Transverse colon (tissue), 3 donors: ENCODE results near the gene SCRN2.

Experiments used
- POLR2A ChIP-seq: fragments of 450-650 bp; IDR thresholded peaks from one replicate; pipeline ENCODE4 v1.6.1; 2016; ENCODE audit warnings: antibody characterized with exemption, mild to moderate bottlenecking, moderate library complexity
- TF ChIP-seq, protein P1 (sequence below), 5 experiments: fragments of 200-600 bp in 3 of 5; fragments of 450-650 bp in 2 of 5; sonication (generic) in 3 of 5; IDR thresholded peaks; 1 replicate in 2 of 5; 2 replicates in 3 of 5; pipeline ENCODE4 v1.5.1; 2016 to 2017; ENCODE audit warnings: antibody characterized with exemption in 5 of 5, inconsistent platforms in 3 of 5, mild to moderate bottlenecking in 2 of 5, moderate library complexity in 1 of 5

- TF ChIP-seq, protein P1, sequence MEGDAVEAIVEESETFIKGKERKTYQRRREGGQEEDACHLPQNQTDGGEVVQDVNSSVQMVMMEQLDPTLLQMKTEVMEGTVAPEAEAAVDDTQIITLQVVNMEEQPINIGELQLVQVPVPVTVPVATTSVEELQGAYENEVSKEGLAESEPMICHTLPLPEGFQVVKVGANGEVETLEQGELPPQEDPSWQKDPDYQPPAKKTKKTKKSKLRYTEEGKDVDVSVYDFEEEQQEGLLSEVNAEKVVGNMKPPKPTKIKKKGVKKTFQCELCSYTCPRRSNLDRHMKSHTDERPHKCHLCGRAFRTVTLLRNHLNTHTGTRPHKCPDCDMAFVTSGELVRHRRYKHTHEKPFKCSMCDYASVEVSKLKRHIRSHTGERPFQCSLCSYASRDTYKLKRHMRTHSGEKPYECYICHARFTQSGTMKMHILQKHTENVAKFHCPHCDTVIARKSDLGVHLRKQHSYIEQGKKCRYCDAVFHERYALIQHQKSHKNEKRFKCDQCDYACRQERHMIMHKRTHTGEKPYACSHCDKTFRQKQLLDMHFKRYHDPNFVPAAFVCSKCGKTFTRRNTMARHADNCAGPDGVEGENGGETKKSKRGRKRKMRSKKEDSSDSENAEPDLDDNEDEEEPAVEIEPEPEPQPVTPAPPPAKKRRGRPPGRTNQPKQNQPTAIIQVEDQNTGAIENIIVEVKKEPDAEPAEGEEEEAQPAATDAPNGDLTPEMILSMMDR (IDR thresholded peaks at IDR 0.05) = peak in 4 of 5 experiments; percentile 15 to 47 (median 24)
- peak; percentile 90 for TF ChIP-seq POLR2A
These were observed 9.8 kb downstream of the SCRN2 start, which contains the start of the genes LRRC46 and MRPL10 for GRCh38 chr17:47831003-47831933.
